NCI-H1436 treated with DMSO at 0.1 percent for 48 hours (cell line): ENCODE data around the gene UBALD2.
"Not testable (repeated sequence)": the region's sequence is repeated elsewhere in the genome, so short reads cannot be mapped to it uniquely, and the experiment has no call there.

Source experiments
- DNase-seq: peaks from one replicate; lab custom pipeline; 2025; lab: John Stamatoyannopoulos, UW

The UBALD2 gene

GRCh38 chr17:76265624-76266243 is 586 bp downstream of the UBALD2 start:
- DNase-seq = no peak

GRCh38 chr17:76266244-76266938 is 1.2 kb downstream of the UBALD2 start:
- no peak for DNase-seq

- no peak for DNase-seq
Measured at GRCh38 chr17:76267051-76267576, 2.0 kb downstream of the UBALD2 start.

GRCh38 chr17:76267581-76268001 is 2.4 kb downstream of the UBALD2 start:
- not testable (repeated sequence) for DNase-seq

GRCh38 chr17:76268015-76268749 is 3.0 kb downstream of the UBALD2 start:
- no peak for DNase-seq

GRCh38 chr17:76268991-76269981 is 4.1 kb downstream of the UBALD2 start:
- DNase-seq = no peak

GRCh38 chr17:76270127-76270592 is 5.0 kb downstream of the UBALD2 start:
- DNase-seq = no peak

- DNase-seq = no peak
Measured at GRCh38 chr17:76270770-76271668, 5.9 kb downstream of the UBALD2 start.

- no peak for DNase-seq
Measured at GRCh38 chr17:76271669-76272540, 6.8 kb downstream of the UBALD2 start.

GRCh38 chr17:76272541-76273444 is 7.6 kb downstream of the UBALD2 start:
- no peak for DNase-seq

- no peak for DNase-seq
Measured at GRCh38 chr17:76273445-76274111, 8.4 kb downstream of the UBALD2 start.

- no peak for DNase-seq
Measured at GRCh38 chr17:76274112-76274956, 9.2 kb downstream of the UBALD2 start.

GRCh38 chr17:76275382-76276068 is 10.4 kb downstream of the UBALD2 start:
- DNase-seq = no peak

- DNase-seq = no peak
Measured at GRCh38 chr17:76276069-76276431, 10.9 kb downstream of the UBALD2 start.

- DNase-seq = no peak
Measured at GRCh38 chr17:76276461-76277299, 11.5 kb downstream of the UBALD2 start.
